GM12891 (cell line): ENCODE measurements around the gene NCBP2.

Source experiments
- POLR2A ChIP-seq: IDR thresholded peaks from 2 replicates; pipeline ENCODE4 v1.6.1; 2011; ENCODE audit warnings: low read depth, low read length, control low read depth
- POLR2AphosphoS5 ChIP-seq: IDR thresholded peaks from 2 replicates; pipeline ENCODE4 v1.6.1; 2011; ENCODE audit warnings: low read depth, low read length, control low read depth
- POU2F2 ChIP-seq: IDR thresholded peaks from 2 replicates; pipeline ENCODE4 v1.6.1; 2011; ENCODE audit warnings: low read depth, mild to moderate bottlenecking, control low read depth, low read length, moderate library complexity
- SPI1 ChIP-seq: IDR thresholded peaks from 2 replicates; pipeline ENCODE4 v1.6.1; 2011; ENCODE audit warnings: low read depth, low read length, control low read depth
- TAF1 ChIP-seq: IDR thresholded peaks from 2 replicates; pipeline ENCODE4 v1.6.1; 2011; ENCODE audit warnings: low read depth, low read length, control low read depth

GRCh38 chr3:196991581-196992460 is 49.5 kb upstream of the NCBP2 start:
- TF ChIP-seq TAF1: no peak
- TF ChIP-seq POLR2A: no peak
- TF ChIP-seq POLR2AphosphoS5: no peak
- no peak for TF ChIP-seq SPI1
- TF ChIP-seq POU2F2: no peak
